GM23248 (cell line): ENCODE results near the gene TPI1. TPM values are rescaled to one million over a fixed set of nuclear protein-coding genes. Genes with fewer than 3 reads are reported as not detected.

ENCODE experiments used
- DNase-seq: peaks from one replicate; pipeline ENCODE4 v3.0.0-alpha.2; 2015
- H2AFZ ChIP-seq: fragments of 200-600 bp; sonication (generic); 2 replicates; pipeline ENCODE4 v1.6.1; 2016; ENCODE audit warnings: antibody characterized with exemption
- H3F3A ChIP-seq: fragments of 200-600 bp; sonication (generic); 2 replicates; pipeline ENCODE4 v1.6.1; 2016; ENCODE audit warnings: mild to moderate bottlenecking, antibody characterized with exemption, mixed run types; ENCODE audit not compliant: insufficient read depth
- H3K27ac ChIP-seq: fragments of 200-600 bp; sonication (generic); 2 replicates; pipeline ENCODE4 v1.5.1; 2016; ENCODE audit warnings: mild to moderate bottlenecking
- H3K27me3 ChIP-seq: fragments of 200-600 bp; sonication (generic); replicated peaks from 2 replicates; pipeline ENCODE4 v1.6.1; 2016; ENCODE audit warnings: mild to moderate bottlenecking; ENCODE audit not compliant: insufficient read depth
- H3K36me3 ChIP-seq: fragments of 200-600 bp; sonication (generic); 2 replicates; pipeline ENCODE4 v1.6.1; 2016; ENCODE audit warnings: low read depth, mild to moderate bottlenecking
- H3K4me1 ChIP-seq: fragments of 200-600 bp; sonication (generic); 2 replicates; pipeline ENCODE4 v1.6.1; 2016; ENCODE audit warnings: mild to moderate bottlenecking; ENCODE audit not compliant: insufficient read depth
- H3K4me2 ChIP-seq: fragments of 200-600 bp; sonication (generic); one replicate; pipeline ENCODE4 v1.6.1; 2016; ENCODE audit warnings: mild to moderate bottlenecking; ENCODE audit not compliant: unreplicated experiment
- H3K4me3 ChIP-seq: fragments of 200-600 bp; sonication (generic); 2 replicates; pipeline ENCODE4 v1.5.1; 2016; ENCODE audit warnings: mild to moderate bottlenecking
- H3K79me2 ChIP-seq: fragments of 200-600 bp; sonication (generic); 2 replicates; pipeline ENCODE4 v1.6.1; 2016; ENCODE audit warnings: mild to moderate bottlenecking; ENCODE audit not compliant: insufficient read depth
- H3K9ac ChIP-seq: fragments of 200-600 bp; sonication (generic); 2 replicates; pipeline ENCODE4 v1.6.1; 2016; ENCODE audit warnings: mild to moderate bottlenecking
- H3K9me2 ChIP-seq: fragments of 200-600 bp; sonication (generic); 2 replicates; pipeline ENCODE4 v1.6.1; 2016; ENCODE audit warnings: mixed run types, mild to moderate bottlenecking, moderate library complexity; ENCODE audit not compliant: insufficient read depth
- H3K9me3 ChIP-seq: fragments of 200-600 bp; sonication (generic); one replicate; pipeline ENCODE4 v1.6.1; 2017; ENCODE audit warnings: low read depth
- H4K20me1 ChIP-seq: fragments of 200-600 bp; sonication (generic); 2 replicates; pipeline ENCODE4 v1.6.0; 2016; ENCODE audit not compliant: insufficient read depth
- EZH2 ChIP-seq: fragments of 200-600 bp; sonication (generic); IDR thresholded peaks from 2 replicates; pipeline ENCODE4 v1.6.1; 2018; ENCODE audit warnings: antibody characterized with exemption, mild to moderate bottlenecking; ENCODE audit not compliant: insufficient read depth, poor library complexity, severe bottlenecking
- EZH2phosphoT487 ChIP-seq: fragments of 200-600 bp; sonication (generic); IDR thresholded peaks from 2 replicates; pipeline ENCODE4 v1.6.1; 2018; ENCODE audit warnings: antibody characterized with exemption, moderate library complexity, mild to moderate bottlenecking, low read depth; ENCODE audit not compliant: insufficient read depth
- WGBS, 2 experiments: methylation state at CpG; one replicate each; pipeline ENCODE4 v1.1.6; 2015 to 2017; ENCODE audit warnings: low lambda C conversion rate in 2 of 2, low coverage in 1 of 2; ENCODE audit errors: missing lambda C conversion rate in 2 of 2; 5-methylcytosine and 5-hydroxymethylcytosine counted together
- in situ Hi-C: fragments of 300-500 bp; cut with MboI; formaldehyde crosslinking; loops from 2 replicates; pipeline ENCODE4 v1.15.0; 2020
- polyA plus RNA-seq: library from polyadenylated mRNA; unstranded; fragments of >200 nt; fragmentation: Nextera tagmentation; extraction: Ambion mirVana; gene quantifications from 2 replicates; pipeline ENCODE4 v1.2.1, GENCODE V29; 2016
- total RNA-seq: library from RNA; depleted of rRNA; stranded (reverse); fragments of >200 nt; shearing (Covaris generic); gene quantifications from 2 replicates; pipeline ENCODE4 v1.2.3, GENCODE V29; 2014

Gene TPI1
- total and polyA plus RNA-seq, 2 experiments from 2014 or later, result 1,799 to 1,936 TPM

DNA sequence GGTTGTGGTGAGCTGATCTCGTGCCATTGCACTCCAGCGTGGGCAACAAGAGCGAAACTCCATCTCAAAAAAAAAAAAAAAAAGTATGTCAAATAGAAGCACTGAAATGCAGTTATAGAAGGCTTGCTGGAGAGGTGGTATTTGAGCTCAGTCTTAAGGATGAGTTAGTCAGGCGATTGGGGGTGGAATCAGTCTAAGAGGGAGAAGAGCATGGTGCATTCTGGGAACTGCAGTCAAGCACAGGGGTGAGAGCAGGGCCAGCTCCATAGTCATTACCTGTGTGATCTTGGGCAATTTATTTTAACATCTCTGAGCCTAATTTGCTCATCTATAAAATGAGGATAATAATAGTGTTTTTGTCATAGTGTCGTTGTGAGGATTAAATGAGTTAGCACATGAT is 32.5 kb upstream of the TPI1 start:
- Histone ChIP-seq H3K27ac (no peak overlapping the region), H3K27me3 (no peaks in the 10 kb centered on the region), H3K79me2 (peaks cover 4% of the 10 kb centered on the region; the same call in 1 of the 2 replicates), H3K9ac (no peak overlapping the region), H3K9me2 (no peaks in the 10 kb centered on the region), H3F3A (no peaks in the 10 kb centered on the region; the same call in 1 of the 2 replicates), H2AFZ (no peak overlapping the region), H3K4me1 (peaks cover 4% of the 10 kb centered on the region; the same call in 1 of the 2 replicates), H4K20me1 (no peaks in the 10 kb centered on the region), H3K4me2 (no peak overlapping the region), H3K36me3 (peaks cover 12% of the 10 kb centered on the region; the same call in 1 of the 2 replicates), H3K9me3 (no peaks in the 10 kb centered on the region), H3K4me3 (no peak overlapping the region)
- peak; percentile 34 for DNase-seq
- TF ChIP-seq EZH2 (no peak), EZH2phosphoT487 (no peak)
- 90% methylated on average over 5 of the region's 5 CpGs for WGBS, 2 experiments
- in situ Hi-C loops, result no loop called here

DNA sequence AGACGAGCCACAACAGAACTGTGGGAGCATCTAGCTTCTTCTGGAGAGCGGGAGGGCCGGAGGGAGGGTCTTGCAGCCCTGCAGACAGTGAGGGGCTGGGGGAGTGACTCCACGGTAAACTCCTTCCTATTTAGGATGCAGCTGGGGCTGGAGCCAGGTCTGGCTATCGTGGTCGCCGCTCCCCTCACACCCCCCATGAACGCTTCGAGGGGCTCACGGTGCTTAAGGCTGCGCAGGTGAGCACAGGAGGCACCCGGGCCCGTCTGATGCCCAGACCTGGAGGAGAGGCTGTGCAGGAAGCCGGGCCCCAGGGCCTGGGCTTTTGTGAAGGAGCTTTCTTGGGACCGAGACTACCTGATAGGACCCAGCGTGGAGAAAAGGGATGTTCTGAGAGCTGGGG is 30.5 kb upstream of the TPI1 start:
- Histone ChIP-seq H3K36me3 (peaks cover 8% of the 10 kb centered on the region; the same call in 1 of the 2 replicates), H3K27me3 (no peaks in the 10 kb centered on the region), H3K4me3 (no peak overlapping the region), H3F3A (no peaks in the 10 kb centered on the region; the same call in 1 of the 2 replicates), H4K20me1 (no peaks in the 10 kb centered on the region), H3K4me2 (no peak overlapping the region), H3K9ac (no peak overlapping the region), H3K9me3 (no peaks in the 10 kb centered on the region), H3K9me2 (no peaks in the 10 kb centered on the region), H3K27ac (no peak overlapping the region), H3K79me2 (no peaks in the 10 kb centered on the region), H2AFZ (no peak overlapping the region), H3K4me1 (no peaks in the 10 kb centered on the region)
- TF ChIP-seq EZH2phosphoT487 (no peak), EZH2 (no peak)
- DNase-seq, result no peak
- 84 to 89% methylated on average over 16 of the region's 16 CpGs for WGBS, 2 experiments
- in situ Hi-C loops, result no loop called here

DNA sequence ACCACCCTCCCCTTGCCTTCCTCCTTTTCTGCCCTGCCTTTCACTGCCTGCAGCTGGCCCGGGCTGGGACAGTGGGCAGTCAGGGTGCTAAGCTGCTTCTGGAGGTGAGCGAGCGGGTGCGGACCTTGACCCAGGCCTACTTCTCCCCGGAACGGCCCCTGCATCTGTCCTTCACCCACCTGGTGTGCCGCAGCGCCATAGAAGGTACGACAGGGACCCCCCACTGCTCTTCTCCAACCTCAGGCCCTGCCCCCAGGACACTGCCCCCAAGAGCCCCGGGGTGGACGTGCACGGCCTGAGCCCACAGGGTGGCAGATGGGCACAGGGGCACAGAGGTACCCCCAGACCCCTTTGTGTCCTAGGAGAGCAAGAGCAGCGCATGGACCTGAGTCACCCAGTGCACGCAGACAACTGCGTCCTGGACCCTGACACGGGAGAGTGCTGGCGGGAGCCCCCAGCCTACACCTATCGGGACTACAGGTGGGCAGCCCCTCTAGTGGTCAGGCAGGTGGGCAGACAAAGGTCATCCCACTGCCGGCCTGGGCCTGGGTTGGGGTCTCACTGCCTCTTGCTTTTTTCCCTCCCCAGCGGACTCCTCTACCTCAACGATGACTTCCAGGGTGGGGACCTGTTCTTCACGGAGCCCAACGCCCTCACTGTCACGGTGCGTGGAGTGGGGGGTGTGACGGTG is 29.8 kb upstream of the TPI1 start:
- Histone ChIP-seq H2AFZ (no peak overlapping the region), H3K27me3 (no peaks in the 10 kb centered on the region), H3K27ac (no peak overlapping the region), H3K79me2 (no peaks in the 10 kb centered on the region), H3K4me2 (no peak overlapping the region), H3K4me1 (no peaks in the 10 kb centered on the region), H4K20me1 (no peaks in the 10 kb centered on the region), H3K4me3 (no peak overlapping the region), H3F3A (no peaks in the 10 kb centered on the region; the same call in 1 of the 2 replicates), H3K9ac (no peak overlapping the region), H3K9me3 (no peaks in the 10 kb centered on the region), H3K9me2 (no peaks in the 10 kb centered on the region), H3K36me3 (peaks cover 8% of the 10 kb centered on the region; the same call in 1 of the 2 replicates)
- TF ChIP-seq EZH2phosphoT487 (no peak), EZH2 (no peak)
- WGBS, 2 experiments, result 93 to 94% methylated on average over 22 to 26 of the region's 26 CpGs
- no peak for DNase-seq
- in situ Hi-C loops, result no loop called here

DNA sequence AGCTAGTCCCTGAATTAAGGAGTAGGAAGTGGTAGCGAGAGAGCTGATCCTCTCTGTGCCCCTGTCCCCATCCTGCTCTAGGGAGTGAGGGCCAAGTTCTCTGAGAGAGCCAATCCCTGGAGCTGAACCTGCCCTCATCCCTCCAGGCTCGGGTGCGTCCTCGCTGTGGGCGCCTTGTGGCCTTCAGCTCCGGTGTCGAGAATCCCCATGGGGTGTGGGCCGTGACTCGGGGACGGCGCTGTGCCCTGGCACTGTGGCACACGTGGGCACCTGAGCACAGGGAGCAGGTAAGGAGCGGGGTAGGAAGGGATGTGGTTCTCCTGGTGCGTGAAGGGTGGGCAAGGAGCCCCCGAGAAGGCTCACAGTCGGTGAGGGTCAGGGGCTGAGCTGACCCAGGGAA is 28.5 kb upstream of the TPI1 start:
- H3K4me1 ChIP-seq, result no peaks in the 10 kb centered on the region
- WGBS, 2 experiments, result 98% methylated on average over 14 to 16 of the region's 16 CpGs
- no peaks in the 10 kb centered on the region for H3K9me3 ChIP-seq

More for the DNA sequence above, 28.5 kb upstream of the TPI1 start:
- Histone ChIP-seq H2AFZ (no peak overlapping the region), H3F3A (no peaks in the 10 kb centered on the region; the same call in 1 of the 2 replicates), H3K4me2 (no peak overlapping the region), H3K9ac (no peak overlapping the region), H3K79me2 (no peaks in the 10 kb centered on the region), H3K36me3 (peaks cover 8% of the 10 kb centered on the region; the same call in 1 of the 2 replicates), H4K20me1 (no peaks in the 10 kb centered on the region), H3K4me3 (no peak overlapping the region), H3K9me2 (no peaks in the 10 kb centered on the region), H3K27me3 (no peaks in the 10 kb centered on the region), H3K27ac (no peak overlapping the region)
- TF ChIP-seq EZH2phosphoT487, result no peak
- no peak for TF ChIP-seq EZH2
- no peak for DNase-seq
- in situ Hi-C loops, result no loop called here
